ENCODE results near the gene C22orf15. TPM values are rescaled to one million over a fixed set of nuclear protein-coding genes. Genes with fewer than 3 reads are reported as not detected.

Gene C22orf15
- total RNA-seq, 2 experiments from 2014 or later, result 0.49 to 0.84 TPM

GRCh38 chr22:23803001-23803819 is 40.4 kb downstream of the C22orf15 start:
- intact Hi-C loops (cut with DNase I, micrococcal nuclease), result no loop called here

DNA sequence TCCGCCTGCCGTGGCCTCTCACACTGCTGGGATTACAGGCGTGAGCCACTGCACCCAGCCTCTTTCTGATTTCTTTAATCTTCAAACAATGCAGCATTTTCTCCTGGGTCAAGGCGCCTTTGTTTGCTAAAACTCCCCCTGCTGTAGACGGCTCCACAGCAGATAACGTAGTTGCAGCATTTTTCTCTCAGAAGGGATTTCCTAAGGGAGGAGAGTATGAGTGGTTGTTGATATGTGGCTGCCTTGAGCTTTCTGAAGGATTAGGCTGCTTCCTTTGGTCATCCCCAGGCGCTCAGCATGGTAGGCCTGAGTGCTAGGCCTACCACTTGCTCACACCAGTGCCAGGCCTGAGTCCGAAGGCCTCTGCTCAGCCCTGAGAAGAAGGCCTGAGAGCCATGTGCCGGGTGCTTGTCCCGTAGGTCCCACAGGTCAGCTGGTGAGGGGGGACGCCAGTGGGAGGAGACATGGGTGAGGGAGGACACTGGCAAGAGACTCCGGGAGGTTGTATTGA is 42.0 kb downstream of the C22orf15 start:
- ChIA-PET POLR2A (no interaction called here), CTCF (interaction anchor here (0.6 kb wide), 1 partner anchor 52 kb away, joined by 3 read pairs; the partner anchor contains the start of gene SLC2A11)
- no peaks in the 10 kb centered on the region for H3K4me1 ChIP-seq (ENCODE audit: insufficient read depth, low read length)
- Mint-ChIP-seq H3K4me1 (ENCODE audit: low read depth) (no peaks in the 10 kb centered on the region), H3K27ac (no peak overlapping the region), H3K9me3 (no peaks in the 10 kb centered on the region), H3K27me3 (no peaks in the 10 kb centered on the region), H3K4me3 (no peak overlapping the region), H3K36me3 (ENCODE audit: low read depth) (peaks cover 75% of the 10 kb centered on the region)
- H3K36me3 ChIP-seq (ENCODE audit: insufficient read depth, low read length), result peaks cover 66% of the 10 kb centered on the region
- H3K27ac ChIP-seq (ENCODE audit: low read depth in 1 of 2, low read length in 2 of 2), result no peak overlapping the region
- ATAC-seq (ENCODE audit: poor library complexity) (no peak), DNase-seq (no peak)
- no peaks in the 10 kb centered on the region for H3K27me3 ChIP-seq (ENCODE audit: control insufficient read depth in 1 of 2, insufficient read depth in 2 of 2, low read length in 2 of 2)
- no peak overlapping the region for H3K4me3 ChIP-seq (ENCODE audit: low read length)
- TF ChIP-seq CTCF (IDR thresholded peaks at IDR 0.05), result no peak
- H3K9me3 ChIP-seq (ENCODE audit: control insufficient read depth in 1 of 2, insufficient read depth in 1 of 2, low read length in 2 of 2), result no peaks in the 10 kb centered on the region
- intact Hi-C loops (cut with DNase I, micrococcal nuclease), result no loop called here

More at GRCh38 chr22:23803001-23803819, 40.4 kb downstream of the C22orf15 start:
- DNase-seq (no peak), ATAC-seq (ENCODE audit: poor library complexity) (no peak)
- Mint-ChIP-seq H3K4me3 (no peak overlapping the region), H3K9me3 (no peaks in the 10 kb centered on the region), H3K27me3 (no peaks in the 10 kb centered on the region), H3K27ac (no peak overlapping the region), H3K4me1 (ENCODE audit: low read depth) (no peaks in the 10 kb centered on the region), H3K36me3 (ENCODE audit: low read depth) (peaks cover 87% of the 10 kb centered on the region)
- Histone ChIP-seq H3K27me3 (ENCODE audit: control insufficient read depth in 1 of 2, insufficient read depth in 2 of 2, low read length in 2 of 2) (no peaks in the 10 kb centered on the region), H3K9me3 (ENCODE audit: control insufficient read depth in 1 of 2, insufficient read depth in 1 of 2, low read length in 2 of 2) (no peaks in the 10 kb centered on the region), H3K4me3 (ENCODE audit: low read length) (no peak overlapping the region), H3K27ac (ENCODE audit: low read depth in 1 of 2, low read length in 2 of 2) (no peak overlapping the region), H3K36me3 (ENCODE audit: insufficient read depth, low read length) (peaks cover 68% of the 10 kb centered on the region), H3K4me1 (ENCODE audit: insufficient read depth, low read length) (no peaks in the 10 kb centered on the region)
- CTCF ChIA-PET, result no interaction called here
- TF ChIP-seq CTCF (IDR thresholded peaks at IDR 0.05), result no peak
- POLR2A ChIA-PET, result no interaction called here

- H3K9me3 ChIP-seq (ENCODE audit: control insufficient read depth in 1 of 2, insufficient read depth in 1 of 2, low read length in 2 of 2), result no peaks in the 10 kb centered on the region
- intact Hi-C loops (cut with DNase I, micrococcal nuclease), result no loop called here
- Mint-ChIP-seq H3K4me3 (no peak overlapping the region), H3K9me3 (no peaks in the 10 kb centered on the region), H3K4me1 (ENCODE audit: low read depth) (no peaks in the 10 kb centered on the region), H3K36me3 (ENCODE audit: low read depth) (peaks cover 70% of the 10 kb centered on the region), H3K27me3 (no peaks in the 10 kb centered on the region), H3K27ac (no peak overlapping the region)
- H3K36me3 ChIP-seq (ENCODE audit: insufficient read depth, low read length), result peaks cover 55% of the 10 kb centered on the region
- no peaks in the 10 kb centered on the region for H3K4me1 ChIP-seq (ENCODE audit: insufficient read depth, low read length)
- H3K27me3 ChIP-seq (ENCODE audit: control insufficient read depth in 1 of 2, insufficient read depth in 2 of 2, low read length in 2 of 2), result no peaks in the 10 kb centered on the region
- TF ChIP-seq CTCF (IDR thresholded peaks at IDR 0.05), result no peak
- H3K4me3 ChIP-seq (ENCODE audit: low read length), result no peak overlapping the region
- CTCF ChIA-PET, result no interaction called here
- POLR2A ChIA-PET, result no interaction called here
- no peak overlapping the region for H3K27ac ChIP-seq (ENCODE audit: low read depth in 1 of 2, low read length in 2 of 2)
- DNase-seq, result no peak
- no peak for ATAC-seq (ENCODE audit: poor library complexity)
Measured at GRCh38 chr22:23806837-23807236, 44.0 kb downstream of the C22orf15 start.
